GM19239 (cell line): ENCODE data around the gene LASP1.
"Not testable (repeated sequence)": the region's sequence is repeated elsewhere in the genome, so short reads cannot be mapped to it uniquely, and the experiment has no call there.

Experiments used
- DNase-seq: peaks from one replicate; pipeline ENCODE4 v3.0.0; 2011; ENCODE audit warnings: low spot score; ENCODE audit not compliant: insufficient read length
- FAIRE-seq: peaks from 2 replicates; lab custom pipeline; 2011; peaks lifted over from hg19 to GRCh38; lab: Jason Lieb, UNC

The LASP1 gene

DNA sequence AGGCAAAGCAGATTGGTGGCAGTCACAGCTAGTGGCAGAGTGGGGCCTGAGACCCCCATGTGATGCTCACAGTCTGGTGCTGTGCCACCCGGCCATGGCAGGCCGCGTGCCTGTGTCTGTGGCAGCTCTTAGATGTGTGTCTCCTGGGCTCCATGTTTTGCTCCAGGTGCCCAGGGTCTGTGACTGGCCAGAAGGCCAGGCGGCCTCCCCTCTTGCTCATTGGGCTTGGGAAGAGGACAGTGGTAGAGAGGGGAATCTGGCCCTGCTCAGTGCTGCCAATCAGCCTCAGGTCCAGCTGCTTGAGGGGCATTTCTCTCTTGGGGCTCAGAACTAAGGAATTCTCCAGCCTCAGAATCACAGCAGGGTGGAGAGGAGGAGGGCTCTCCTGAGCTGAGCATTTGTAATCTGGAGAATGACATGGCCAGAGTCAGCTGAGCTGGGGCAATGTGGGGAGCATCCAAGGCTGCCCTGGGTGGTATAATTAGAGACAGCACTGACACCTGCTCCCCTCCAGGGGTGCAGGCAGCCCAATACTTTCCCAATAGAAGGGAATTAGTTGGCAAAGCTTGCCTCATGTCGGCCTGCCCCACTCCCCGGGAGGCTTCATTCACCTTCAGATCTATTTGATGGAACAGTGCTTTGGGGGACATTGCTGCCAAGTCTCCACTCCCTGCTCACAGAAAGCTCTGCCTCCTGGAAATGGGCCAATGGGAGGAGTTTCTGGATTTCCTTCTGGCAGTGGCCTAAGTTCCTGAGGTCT, 52.9 kb downstream of the LASP1 start:
- no peak for FAIRE-seq

DNA sequence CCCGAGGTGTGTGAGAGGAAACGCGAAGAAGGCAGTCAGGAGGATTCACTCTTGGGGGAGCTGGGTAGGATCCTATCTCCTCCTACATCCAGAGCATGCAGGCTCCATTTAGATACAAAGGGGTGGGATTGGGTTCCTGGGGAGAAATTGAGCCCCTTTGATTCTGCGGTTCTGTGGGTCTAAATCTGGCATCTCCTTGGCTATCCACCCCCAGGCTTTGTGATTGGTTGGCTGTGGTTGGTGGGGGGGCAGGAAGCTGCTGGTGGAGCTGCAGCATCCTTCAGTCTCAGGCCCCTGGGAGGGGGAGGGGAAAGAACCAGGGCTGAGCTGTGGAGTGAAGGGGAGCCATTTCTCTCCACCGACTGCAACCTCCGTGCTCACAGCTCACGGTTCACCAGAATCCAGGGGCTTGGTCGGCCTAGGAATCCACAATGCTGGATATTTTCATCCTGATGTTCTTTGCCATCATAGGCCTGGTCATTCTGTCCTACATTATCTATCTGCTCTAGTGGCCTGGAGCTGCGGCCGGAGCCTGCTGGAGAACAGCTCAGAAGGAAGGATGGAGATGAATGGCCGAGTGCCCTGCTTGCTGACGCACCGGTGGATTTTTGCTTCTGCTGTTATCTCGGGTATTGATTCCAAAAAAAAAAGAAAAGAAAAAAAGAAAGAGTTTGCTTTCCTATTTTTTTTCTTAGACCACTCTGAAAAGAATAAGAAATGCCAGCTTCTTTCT, 55.6 kb downstream of the LASP1 start, which contains the start of gene LASP1NB:
TSS of gene LASP1NB (plus strand) at position 352 of the 733 bp plus-strand sequence.
- FAIRE-seq (no peak), DNase-seq (no peak)

More for the DNA sequence above, 52.9 kb downstream of the LASP1 start:
- no peak for DNase-seq

DNA sequence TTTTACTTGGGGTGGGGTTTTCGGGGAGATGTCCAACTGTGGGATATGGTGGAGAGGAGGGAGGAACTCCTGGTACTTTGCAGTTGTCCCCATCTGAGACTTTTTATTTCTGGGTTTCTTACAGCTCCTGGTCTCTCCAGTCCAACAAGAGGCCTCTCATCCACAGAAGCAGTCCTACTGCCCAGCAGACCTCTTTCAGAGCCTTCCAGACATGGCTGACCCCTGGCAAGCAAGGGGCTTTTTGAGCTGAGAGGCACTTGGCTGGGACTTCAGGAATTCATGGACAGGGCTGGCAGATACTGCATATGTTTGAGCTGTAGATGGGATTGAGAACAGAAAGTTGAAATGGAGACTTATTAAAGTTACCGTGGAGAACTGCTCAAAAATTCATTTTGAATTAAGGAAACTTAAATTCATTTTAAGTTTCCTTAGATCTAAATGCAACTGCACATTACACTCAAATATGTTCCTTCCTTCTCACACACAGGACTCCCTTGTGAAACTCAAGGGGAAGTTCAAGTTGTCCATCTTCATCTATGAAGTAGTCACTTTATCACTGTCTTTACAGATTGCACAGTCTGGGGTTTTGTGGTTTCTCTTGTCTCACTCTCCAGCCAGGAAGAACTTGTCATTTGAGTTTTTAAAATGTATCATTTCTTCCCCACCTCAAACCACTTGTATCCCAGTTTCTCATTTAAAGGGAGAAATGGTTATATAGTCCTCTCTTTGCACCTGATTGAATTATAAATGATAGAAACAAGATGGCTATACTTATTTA, 56.6 kb downstream of the LASP1 start:
- FAIRE-seq (peak; percentile 66), DNase-seq (no peak)

DNA sequence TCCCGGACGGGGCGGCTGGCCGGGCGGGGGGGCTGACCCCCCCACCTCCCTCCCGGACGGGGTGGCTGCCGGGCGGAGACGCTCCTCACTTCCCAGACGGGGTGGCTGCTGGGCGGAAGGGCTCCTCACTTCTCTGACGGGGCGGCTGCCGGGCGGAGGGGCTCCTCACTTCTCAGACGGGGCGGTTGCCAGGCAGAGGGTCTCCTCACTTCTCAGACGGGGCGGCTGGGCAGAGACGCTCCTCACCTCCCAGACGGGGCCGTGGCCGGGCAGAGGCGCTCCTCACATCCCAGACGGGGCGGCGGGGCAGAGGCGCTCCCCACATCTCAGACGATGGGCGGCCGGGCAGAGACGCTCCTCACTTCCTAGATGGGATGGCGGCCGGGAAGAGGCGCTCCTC, 60.9 kb downstream of the LASP1 start:
- not testable (repeated sequence) for FAIRE-seq, DNase-seq

DNA sequence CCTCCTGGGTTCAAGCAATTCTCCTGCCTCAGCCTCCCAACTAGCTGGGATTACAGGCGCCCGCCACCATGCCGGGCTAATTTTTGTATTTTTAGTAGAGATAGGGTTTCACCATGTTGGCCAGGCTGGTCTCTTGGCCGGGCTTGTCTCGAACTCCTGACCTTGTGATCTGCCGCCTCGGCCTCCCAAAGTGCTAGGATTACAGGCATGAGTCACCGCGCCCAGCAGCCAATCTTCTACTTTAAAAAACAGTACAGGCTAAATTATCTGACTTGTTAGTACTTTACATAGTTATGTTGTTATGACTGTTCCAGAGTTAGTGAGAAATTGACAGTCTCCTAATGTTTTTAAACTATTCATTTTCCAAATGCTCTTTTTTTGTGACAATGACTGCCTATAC, 64.1 kb downstream of the LASP1 start:
- FAIRE-seq, DNase-seq: not testable (repeated sequence)

DNA sequence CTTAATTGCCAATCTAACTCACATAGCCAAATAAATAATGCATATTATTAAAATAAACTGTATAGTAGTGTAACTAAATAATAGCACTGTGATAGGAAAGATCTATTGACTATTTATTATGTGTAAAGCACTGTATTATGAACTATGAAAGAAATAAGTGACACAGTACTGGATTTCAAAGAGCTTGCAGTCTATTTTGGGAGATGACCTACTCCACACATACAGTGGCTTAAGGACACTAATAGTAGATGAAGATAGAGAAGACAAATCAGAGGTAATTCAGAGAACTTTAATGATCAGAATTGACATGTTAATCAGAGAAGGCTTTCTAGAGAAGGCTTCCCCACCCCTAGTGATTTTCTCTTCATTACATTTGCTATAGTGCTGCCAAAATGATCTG, 70.1 kb downstream of the LASP1 start:
- DNase-seq (no peak), FAIRE-seq (no peak)

DNA sequence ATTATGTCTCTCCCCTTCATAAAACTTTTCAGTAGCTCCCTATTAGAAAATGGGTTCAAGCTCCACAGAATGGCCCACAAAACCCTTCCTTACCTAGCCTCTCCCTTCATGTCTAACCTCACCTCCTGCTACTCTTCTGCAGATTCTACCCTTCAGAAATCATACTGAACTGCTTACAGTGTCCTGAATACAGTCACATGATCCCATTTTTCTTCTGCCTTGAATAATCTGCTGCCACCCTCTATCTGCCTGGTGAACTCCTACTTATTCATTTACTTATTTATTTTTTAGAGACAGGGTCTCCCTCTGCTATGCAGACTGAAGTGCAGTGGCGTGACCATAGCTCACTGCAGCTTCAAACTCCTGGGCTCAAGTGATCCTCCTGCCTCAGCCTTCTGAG, 70.5 kb downstream of the LASP1 start:
- no peak for DNase-seq

DNA sequence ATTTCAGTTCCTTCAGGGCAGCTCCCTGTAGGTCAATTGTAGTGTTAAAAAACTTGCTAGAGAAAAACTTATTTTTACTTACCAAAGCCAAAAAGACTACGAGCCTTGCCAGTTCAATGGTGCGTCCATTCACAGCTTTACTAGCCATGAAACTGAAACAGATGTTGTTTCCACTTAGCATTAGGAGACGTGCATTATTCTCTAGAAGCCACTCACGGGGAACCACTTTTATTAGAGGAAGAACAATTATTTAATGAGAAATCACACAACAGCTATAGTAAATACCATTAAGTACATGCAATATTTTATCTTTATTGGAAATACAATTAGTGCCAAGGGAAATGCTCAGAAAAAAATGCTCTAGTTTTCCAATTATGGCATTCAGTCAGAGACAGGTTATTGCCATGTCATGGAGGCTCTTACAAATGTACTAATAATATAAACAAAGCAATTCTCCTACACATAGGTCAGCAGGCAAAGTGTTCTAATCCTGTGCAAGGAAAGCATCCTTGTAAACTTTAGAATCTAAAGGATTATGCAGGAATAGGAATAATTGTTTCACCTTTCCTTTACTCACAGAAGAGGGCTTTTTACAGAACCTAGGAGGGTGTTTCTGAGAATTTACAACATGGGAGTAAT, 73.0 kb downstream of the LASP1 start:
- peak; percentile 97 for FAIRE-seq
- no peak for DNase-seq

More for the DNA sequence above, 70.5 kb downstream of the LASP1 start:
- FAIRE-seq, result no peak

DNA sequence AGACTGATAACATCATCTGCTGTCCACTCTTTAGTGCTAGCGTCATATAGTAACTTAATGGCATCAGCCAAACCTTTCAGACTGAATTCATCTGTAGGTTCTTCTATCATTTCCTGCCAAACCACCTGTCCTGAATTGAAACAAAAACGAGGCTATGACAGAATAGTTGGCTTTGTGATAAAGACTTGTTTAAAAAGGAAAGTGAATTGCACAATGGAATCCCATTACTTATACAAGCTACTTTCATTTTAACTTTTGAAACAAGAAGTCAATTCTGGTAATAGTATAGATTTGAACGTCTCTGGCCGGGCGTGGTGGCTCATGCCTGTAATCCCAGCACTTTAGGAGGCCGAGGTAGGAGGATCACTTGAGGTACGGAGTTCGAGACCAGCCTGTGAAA, 73.7 kb downstream of the LASP1 start:
- peak; percentile 73 for FAIRE-seq
- DNase-seq, result no peak

DNA sequence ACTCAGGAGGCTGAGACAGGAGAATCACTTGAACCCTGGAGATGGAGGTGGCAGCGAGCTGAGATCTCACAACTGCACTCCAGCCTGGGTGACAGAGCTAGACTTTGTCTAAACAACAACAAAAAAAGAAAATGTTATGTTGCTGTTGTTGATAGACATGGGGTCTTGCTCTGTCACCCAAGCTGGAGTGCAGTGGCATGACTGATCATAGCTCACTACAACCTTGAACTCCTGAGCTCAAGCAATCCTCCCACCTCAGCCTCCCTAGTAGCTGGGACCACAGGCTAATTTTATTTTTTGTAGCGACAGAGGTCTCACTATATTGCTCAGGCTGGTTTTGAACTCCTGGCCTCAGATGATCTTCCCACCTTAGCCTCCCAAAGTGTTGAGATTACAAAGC, 77.3 kb downstream of the LASP1 start:
- no peak for FAIRE-seq
- DNase-seq, result no peak

DNA sequence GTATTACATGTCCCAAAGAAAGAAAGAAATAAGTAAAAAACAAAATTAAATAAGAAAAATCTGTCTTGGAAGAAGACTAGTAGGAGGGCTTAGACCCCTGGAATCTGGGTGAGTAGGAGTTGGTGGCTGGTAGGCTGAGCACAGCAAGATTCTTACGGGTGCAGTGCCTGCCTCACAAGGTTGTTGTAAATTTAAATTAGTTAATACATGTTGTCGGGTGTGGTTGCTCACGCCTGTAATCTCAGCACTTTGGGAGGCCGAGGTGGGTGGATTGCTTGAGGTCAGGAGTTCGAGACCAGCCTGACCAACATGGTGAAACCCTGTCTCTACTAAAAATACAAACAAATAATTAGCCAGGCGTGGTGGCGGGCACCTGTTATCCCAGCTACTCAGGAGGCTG, 83.9 kb downstream of the LASP1 start:
- FAIRE-seq, DNase-seq: not testable (repeated sequence)

DNA sequence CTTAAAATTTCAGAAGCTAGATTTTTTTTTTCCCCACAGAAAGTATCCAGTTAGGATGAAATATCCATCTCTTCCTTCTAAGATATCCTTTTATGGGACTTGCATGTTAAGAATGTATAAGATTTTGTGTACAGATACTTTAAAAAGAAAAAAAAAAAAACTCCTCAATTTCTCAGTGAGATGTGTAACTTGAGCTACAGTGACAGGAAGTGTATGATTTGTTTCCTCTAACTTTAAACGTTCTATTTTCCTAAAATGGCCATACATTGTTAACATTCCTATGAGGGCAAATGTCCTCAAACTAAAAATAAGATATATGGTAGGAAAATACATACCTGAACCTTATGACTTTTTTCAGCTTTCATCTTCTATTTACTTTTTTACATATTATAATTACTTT, 88.5 kb downstream of the LASP1 start:
- DNase-seq (no peak), FAIRE-seq (no peak)

DNA sequence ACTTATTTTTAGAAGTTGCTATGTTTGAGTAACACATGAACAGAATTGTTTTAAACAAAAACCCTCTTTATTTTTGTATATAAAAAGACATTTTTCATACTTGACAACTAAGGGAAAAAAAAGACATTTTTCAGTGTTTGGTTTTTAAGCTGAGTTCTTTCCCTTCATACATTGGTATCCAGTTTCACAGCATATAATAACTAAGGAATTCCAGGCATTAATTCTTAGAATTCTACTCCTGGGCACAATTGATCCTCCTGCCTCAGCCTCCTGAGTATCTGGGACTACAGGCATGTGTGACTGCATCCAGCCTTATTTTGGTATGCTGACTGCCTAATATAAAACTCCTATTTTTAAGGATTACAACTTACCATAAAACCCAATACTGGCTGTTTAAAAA, 88.9 kb downstream of the LASP1 start:
- DNase-seq (no peak), FAIRE-seq (no peak)

DNA sequence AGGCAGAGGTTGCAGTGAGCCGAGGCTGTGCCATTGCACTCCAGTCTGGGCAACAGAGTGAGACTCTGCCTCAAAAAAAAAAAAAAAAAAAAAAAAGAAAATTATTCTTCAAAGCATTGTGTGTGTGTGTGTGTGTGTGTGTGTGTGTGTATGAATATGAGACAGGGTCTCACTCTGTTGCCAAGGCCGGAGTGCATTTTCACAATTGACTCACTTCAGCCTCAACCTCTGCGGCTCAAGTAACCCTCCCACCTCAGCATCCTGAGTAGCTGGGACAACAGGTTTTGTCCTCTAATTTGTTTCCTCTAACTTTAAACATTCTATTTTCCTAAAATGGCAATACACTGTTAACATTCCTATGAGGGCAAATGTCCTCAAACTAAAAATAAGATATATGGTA, 89.7 kb downstream of the LASP1 start:
- FAIRE-seq, result no peak

DNA sequence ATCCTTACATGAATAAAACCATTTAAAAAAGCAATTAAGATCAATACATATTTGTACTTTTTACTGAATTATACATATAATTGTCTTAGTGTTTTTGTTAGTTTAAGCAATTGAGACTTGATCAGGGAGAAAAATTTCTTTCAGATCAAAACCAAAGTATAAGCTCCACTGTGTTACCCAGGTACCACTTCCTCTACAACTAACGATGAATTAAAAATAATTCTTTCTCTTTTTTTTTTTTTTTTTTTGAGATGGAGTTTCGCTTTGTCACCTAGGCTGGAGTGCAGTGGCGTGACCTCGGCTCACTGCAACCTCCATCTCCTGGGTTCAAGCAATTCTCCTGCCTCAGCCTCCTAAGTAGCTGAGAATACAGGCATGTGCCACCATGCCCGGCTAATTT, 90.5 kb downstream of the LASP1 start:
- DNase-seq (no peak), FAIRE-seq (no peak)

More for the DNA sequence above, 89.7 kb downstream of the LASP1 start:
- no peak for DNase-seq

DNA sequence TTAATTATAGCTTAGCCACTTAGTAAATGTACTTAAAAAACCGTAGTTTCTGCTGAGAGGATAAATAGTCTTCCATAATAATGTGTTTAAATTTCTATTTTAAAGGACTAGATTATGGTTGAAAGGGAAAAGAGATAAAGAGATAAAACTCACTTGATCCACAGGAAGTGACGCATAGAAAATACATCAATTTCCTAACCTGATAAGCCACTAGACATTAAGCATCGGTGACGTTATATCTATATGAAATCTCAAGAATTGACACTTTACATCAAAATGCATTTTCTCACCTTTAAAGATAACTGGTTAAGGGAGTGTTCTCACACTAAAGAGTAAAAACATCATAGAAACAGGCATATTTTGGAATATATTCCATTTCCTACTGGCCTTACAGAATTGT, 91.6 kb downstream of the LASP1 start:
- no peak for FAIRE-seq
- no peak for DNase-seq

DNA sequence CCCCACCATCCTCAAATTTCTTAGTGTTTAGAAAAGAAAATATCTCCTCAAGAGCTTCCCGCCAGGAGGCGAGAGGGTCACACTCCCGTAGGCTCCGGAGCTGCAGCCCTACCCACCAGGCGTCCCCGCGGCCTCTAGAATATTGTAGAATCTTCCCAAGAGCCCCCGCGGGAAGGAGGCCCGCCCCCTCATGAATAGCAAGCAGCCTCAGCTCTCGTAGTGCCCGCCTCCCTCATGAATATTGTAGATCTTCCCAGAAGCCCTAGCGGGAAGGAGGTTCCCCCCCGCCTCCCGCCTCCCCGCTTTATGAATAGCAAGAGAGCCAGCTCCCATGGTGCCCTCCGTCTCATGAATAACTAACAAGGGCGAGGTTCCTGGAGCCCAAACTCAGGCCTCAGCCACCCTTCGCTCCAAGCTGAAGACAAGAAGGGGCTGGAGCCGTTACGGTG, 97.5 kb downstream of the LASP1 start, which contains the start of gene FBXO47:
TSS of gene FBXO47 (minus strand) at position 114 of the 449 bp plus-strand sequence. CDS start 4,378 bp downstream, outside the sequence.
- no peak for FAIRE-seq
- peak; percentile 24 for DNase-seq

DNA sequence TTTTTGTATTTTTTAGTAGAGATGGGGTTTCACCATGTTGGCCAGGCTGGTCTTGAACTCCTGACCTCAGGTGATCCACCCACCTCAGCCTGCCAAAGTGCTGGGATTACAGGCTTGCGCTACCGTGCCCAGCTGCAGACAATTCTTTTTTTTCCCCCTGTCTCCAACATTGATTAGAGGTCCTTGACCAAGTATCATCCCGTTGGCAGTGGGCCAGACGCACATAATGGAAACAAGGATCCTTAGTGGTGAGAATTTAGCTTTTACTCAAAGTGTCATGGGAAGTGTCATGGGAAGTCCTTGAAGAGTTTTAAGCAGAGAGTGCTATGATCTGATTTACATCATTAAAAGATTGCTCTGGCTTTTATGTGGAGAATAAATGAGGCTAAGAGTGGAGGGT, 99.4 kb downstream of the LASP1 start:
- DNase-seq (no peak), FAIRE-seq (no peak)

DNA sequence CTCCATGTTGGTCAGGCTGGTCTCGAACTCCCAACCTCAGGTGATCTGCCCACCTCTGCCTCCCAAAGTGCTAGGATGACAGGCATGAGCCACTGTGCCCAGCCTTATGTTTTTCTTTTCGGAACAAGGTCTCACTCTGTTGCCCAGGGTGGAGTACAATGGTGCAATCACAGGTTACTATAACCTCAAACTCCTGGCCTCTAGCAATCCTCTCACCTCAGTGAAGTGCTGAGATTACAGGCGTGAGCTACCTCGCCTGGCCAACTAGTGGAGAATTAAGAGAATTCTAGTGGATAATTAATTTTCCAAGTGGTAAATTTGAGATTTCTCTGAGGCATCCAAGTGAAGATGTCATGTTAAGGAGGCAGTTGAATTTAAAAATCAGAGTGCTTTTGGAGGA, 100.3 kb downstream of the LASP1 start:
- FAIRE-seq (no peak), DNase-seq (no peak)

DNA sequence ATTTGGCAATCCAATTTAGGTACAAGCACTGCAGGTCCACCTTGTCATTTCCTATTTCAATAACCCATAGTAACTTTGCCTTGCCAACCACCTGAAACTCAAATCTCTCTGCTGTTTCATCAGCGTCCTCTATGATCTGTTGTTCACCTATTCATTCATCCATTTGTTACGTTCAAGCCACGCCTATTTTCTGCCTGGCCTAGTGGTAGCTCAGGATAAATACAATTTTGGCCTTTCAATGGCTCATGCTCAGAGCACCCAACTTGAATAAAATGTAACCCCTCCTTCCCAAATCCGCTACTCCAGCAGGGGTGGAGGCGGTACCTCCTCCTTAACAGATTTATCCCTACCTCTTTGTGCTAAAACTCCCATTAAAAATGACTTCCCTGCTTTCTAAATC, 100.9 kb downstream of the LASP1 start:
- no peak for DNase-seq
- FAIRE-seq, result no peak
